Left lung (tissue), 10 donors: Measurements from ENCODE around the gene KIF5B. TPM values are rescaled to one million over a fixed set of nuclear protein-coding genes. Genes with fewer than 3 reads are reported as not detected.
"Not testable (repeated sequence)": the region's sequence is repeated elsewhere in the genome, so short reads cannot be mapped to it uniquely, and the experiment has no call there.

Experiments
- ATAC-seq: fragments of 200-7000 bp; cut with Tn5 transposase; one replicate; pipeline ENCODE4 v1.9.1; 2020; ENCODE audit warnings: moderate library complexity
- DNase-seq, 4 donors: peaks; one replicate each; pipeline ENCODE4 v3.0.0-alpha.2; 2013 to 2020
- H3K27ac ChIP-seq, 2 donors: fragments of 200-600 bp; sonication (generic) in 1 of 2; one replicate each; pipeline versions ENCODE4 v1.5.0 to v1.8.0; 2020 to 2021
- H3K27me3 ChIP-seq, 2 donors: fragments of 200-600 bp; sonication (generic) in 1 of 2; one replicate each; pipeline versions ENCODE4 v1.5.0 to v1.8.0; 2020 to 2021
- H3K36me3 ChIP-seq, 2 donors: fragments of 200-600 bp; sonication (generic) in 1 of 2; one replicate each; pipeline versions ENCODE4 v1.5.0 to v1.8.0; 2020 to 2021
- H3K4me1 ChIP-seq, 2 donors: fragments of 200-600 bp; one replicate each; pipeline ENCODE4 v1.8.0; 2021
- H3K4me3 ChIP-seq, 2 donors: fragments of 200-600 bp; sonication (generic) in 1 of 2; one replicate each; pipeline versions ENCODE4 v1.5.0 to v1.8.0; 2020 to 2021; ENCODE audit warnings: mild to moderate bottlenecking in 1 of 2
- H3K9me3 ChIP-seq, 2 donors: fragments of 200-600 bp; sonication (generic) in 1 of 2; one replicate each; pipeline versions ENCODE4 v1.5.0 to v1.8.0; 2020 to 2021
- CTCF ChIP-seq, 2 donors: fragments of 200-600 bp; sonication (generic) in 1 of 2; IDR thresholded peaks; one replicate each; pipeline versions ENCODE4 v1.5.0 to v1.8.0; 2021; ENCODE audit warnings: antibody characterized with exemption in 2 of 2
- intact Hi-C, 2 donors: fragments of 100-400 bp; cut with DNase I; formaldehyde crosslinking; loops; one replicate each; pipeline versions ENCODE4 v1.11.2 to v1.14.2; 2022
- polyA plus RNA-seq, 6 donors: library from polyadenylated mRNA; unstranded; fragments of 120-200 nt; gene quantifications; one replicate each; pipeline ENCODE4 v1.2.1, GENCODE V29; 2013; ENCODE audit not compliant: insufficient read length in 6 of 6
- total RNA-seq, 2 donors: library from RNA; stranded (reverse); fragmentation: NEBNext Ultra II Directional; extraction: Animal tissue kit (Norgen Biotek cat#: 25700); gene quantifications; one replicate each; pipeline ENCODE4 v1.2.1, GENCODE V29; 2021
- donor health status: DM: no; HTN: yes; CAD: no.
- donor health status: DM: no; HTN: no; CAD: no.

Gene KIF5B
- total and polyA plus RNA-seq, 8 donors, result 99.4 to 179 (median 147) TPM

GRCh38 chr10:32060347-32060746, 4.1 kb upstream of the KIF5B start:
- no peak for TF ChIP-seq CTCF (IDR thresholded peaks at IDR 0.05)
- Histone ChIP-seq H3K36me3 (no peaks in the 10 kb centered on the region), H3K27me3 (no peaks in the 10 kb centered on the region), H3K4me3 (no peak overlapping the region), H3K27ac (no peak overlapping the region), H3K4me1 (peaks cover 0 to 9% of the 10 kb centered on the region in 2 donors), H3K9me3 (no peaks in the 10 kb centered on the region)
- ATAC-seq, result no peak
- DNase-seq, result no peak
- intact Hi-C loops, result no loop called here

- Histone ChIP-seq H3K36me3 (no peaks in the 10 kb centered on the region), H3K27ac (no peak overlapping the region), H3K4me1 (peaks cover 0 to 10% of the 10 kb centered on the region in 2 donors), H3K9me3 (no peaks in the 10 kb centered on the region), H3K4me3 (no peak overlapping the region), H3K27me3 (no peaks in the 10 kb centered on the region)
- DNase-seq (no peak), ATAC-seq (no peak)
- TF ChIP-seq CTCF (IDR thresholded peaks at IDR 0.05), result no peak
- intact Hi-C loops, result no loop called here
Observed at GRCh38 chr10:32059472-32059871, 3.2 kb upstream of the KIF5B start.

GRCh38 chr10:32057036-32057372, 779 bp upstream of the KIF5B start:
- Histone ChIP-seq H3K4me3 (peak overlapping the region; percentile 73 to 92), H3K36me3 (no peaks in the 10 kb centered on the region), H3K27me3 (no peaks in the 10 kb centered on the region), H3K27ac (peak overlapping the region in 1 of 2 donors; percentile 99), H3K9me3 (no peaks in the 10 kb centered on the region), H3K4me1 (peaks cover 18 to 34% of the 10 kb centered on the region in 2 donors)
- ATAC-seq (no peak), DNase-seq (no peak)
- intact Hi-C loops, result no loop called here
- no peak for TF ChIP-seq CTCF (IDR thresholded peaks at IDR 0.05)

DNA sequence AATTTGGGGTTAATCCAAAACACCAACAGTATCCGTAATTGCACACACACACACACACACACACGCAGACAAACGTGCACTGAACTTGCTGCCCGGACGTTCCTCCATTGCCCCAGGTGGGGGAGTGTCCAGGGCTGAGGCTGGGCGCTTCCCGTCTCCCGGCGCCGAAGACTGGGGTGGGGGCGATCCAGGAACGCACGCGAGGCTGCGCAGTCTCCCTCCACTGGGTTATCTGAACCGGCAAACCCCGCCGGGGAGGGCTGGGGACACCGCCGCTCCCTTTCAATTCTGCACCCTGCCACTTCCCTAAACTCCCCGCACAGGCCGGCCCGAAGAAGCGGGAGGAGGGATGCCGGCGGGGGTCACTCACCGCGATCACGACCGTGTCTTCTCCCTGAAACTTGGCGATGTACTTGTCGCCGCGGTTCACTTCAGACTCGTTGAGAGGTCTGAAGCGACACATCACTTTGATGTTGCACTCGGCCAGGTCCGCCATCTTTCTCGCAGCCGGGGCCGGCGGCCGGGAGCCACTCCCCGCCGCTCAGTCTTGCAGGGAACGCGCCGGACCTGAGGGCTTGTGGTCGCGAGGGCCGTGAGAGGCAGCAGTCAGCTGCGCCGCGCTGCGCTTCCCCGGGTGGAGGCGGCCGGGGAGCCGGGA, 618 bp downstream of the KIF5B start:
- no peak for TF ChIP-seq CTCF (IDR thresholded peaks at IDR 0.05)
- Histone ChIP-seq H3K4me1 (peaks cover 20 to 48% of the 10 kb centered on the region in 2 donors), H3K4me3 (peak overlapping the region; percentile 73 to 92), H3K27me3 (no peaks in the 10 kb centered on the region), H3K36me3 (no peaks in the 10 kb centered on the region), H3K9me3 (no peaks in the 10 kb centered on the region), H3K27ac (peak overlapping the region; percentile 99)
- intact Hi-C loops, result no loop called here
- DNase-seq (peak; percentile 67 to 93 (median 76)), ATAC-seq (peak; percentile 76)

- H3K9me3 ChIP-seq, result no peaks in the 10 kb centered on the region
- H3K27me3 ChIP-seq, result no peaks in the 10 kb centered on the region
- H3K27ac ChIP-seq, result peak overlapping the region; percentile 99
- intact Hi-C loops, result no loop called here
- H3K4me1 ChIP-seq, result peaks cover 32 to 63% of the 10 kb centered on the region in 2 donors
- no peaks in the 10 kb centered on the region for H3K36me3 ChIP-seq
- TF ChIP-seq CTCF (IDR thresholded peaks at IDR 0.05), result no peak
- H3K4me3 ChIP-seq, result peak overlapping the region; percentile 73 to 92
- ATAC-seq (peak; percentile 10), DNase-seq (peak in 1 of 4 donors; percentile 52)
Observed at GRCh38 chr10:32054094-32054493, 2.1 kb downstream of the KIF5B start.

DNA sequence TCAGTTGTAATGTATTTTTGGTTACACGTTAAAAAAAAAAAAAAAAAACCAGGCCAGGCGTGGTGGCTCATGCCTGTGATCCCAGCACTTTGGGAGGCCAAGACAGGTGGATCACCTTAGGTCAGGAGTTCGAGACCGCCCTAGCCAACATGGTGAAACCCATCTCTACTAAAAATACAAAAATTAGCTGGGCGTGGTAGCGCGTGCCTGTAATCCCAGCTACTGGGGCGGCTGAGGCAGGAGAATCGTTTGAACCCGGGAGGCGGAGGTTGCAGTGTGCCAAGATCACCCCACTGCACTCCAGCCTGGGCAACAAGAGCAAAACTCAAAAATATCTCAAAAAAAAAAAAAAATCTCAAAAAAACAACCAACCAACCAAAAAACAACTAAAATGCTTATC, 2.8 kb downstream of the KIF5B start:
- peak overlapping the region; percentile 73 to 92 for H3K4me3 ChIP-seq

More for the DNA sequence above, 2.8 kb downstream of the KIF5B start:
- H3K9me3 ChIP-seq, ATAC-seq, DNase-seq, H3K27me3 ChIP-seq, intact Hi-C loops, H3K36me3 ChIP-seq: not testable (repeated sequence)
- H3K27ac ChIP-seq, result peak overlapping the region; percentile 99
- peaks cover 32 to 70% of the 10 kb centered on the region in 2 donors for H3K4me1 ChIP-seq
